ENCODE data around the gene TBC1D1.

- TF ChIP-seq IKZF3 (tag by site-specific recombination; IDR thresholded peaks at IDR 0.05): no peak
- TF ChIP-seq ZNF391 (tag by site-specific recombination; IDR thresholded peaks at IDR 0.05; ENCODE audit: borderline replicate concordance, low read depth): no peak
- TF ChIP-seq REST (tag by site-specific recombination; IDR thresholded peaks at IDR 0.05): no peak
- no peak for TF ChIP-seq CTCF (tag by site-specific recombination; IDR thresholded peaks at IDR 0.05)
- TF ChIP-seq ZBTB20 (tag by site-specific recombination; IDR thresholded peaks at IDR 0.05): no peak
Measured at GRCh38 chr4:37893164-37893563, 2.3 kb downstream of the TBC1D1 start.
